K562 (cell line): Measurements from ENCODE around the gene COX7A1. TPM values are rescaled to one million over a fixed set of nuclear protein-coding genes. Genes with fewer than 3 reads are reported as not detected.

Experiments
- CCNT2 ChIP-seq: IDR thresholded peaks from 2 replicates; pipeline ENCODE4 v1.6.1; 2011; ENCODE audit warnings: borderline replicate concordance, low read depth, mild to moderate bottlenecking, moderate library complexity, mixed read lengths, low read length; ENCODE audit not compliant: insufficient read length; ENCODE audit errors: extremely low read depth
- ESRRA ChIP-seq: fragments of 450-650 bp; IDR thresholded peaks from 2 replicates; pipeline ENCODE4 v1.6.1; 2014; ENCODE audit warnings: low read depth, mild to moderate bottlenecking, moderate library complexity, borderline replicate concordance
- FOXK1 ChIP-seq: sonication (generic); formaldehyde crosslinking; IDR thresholded peaks from 2 replicates; pipeline ENCODE4 v1.8.0; 2022; ENCODE audit warnings: missing genetic modification reagents, mild to moderate bottlenecking, borderline replicate concordance
- IRF9 ChIP-seq: fragments of 450-650 bp; IDR thresholded peaks from 2 replicates; pipeline ENCODE4 v1.6.1; 2016; ENCODE audit warnings: missing biosample characterization, missing genetic modification characterization
- KLF10 ChIP-seq: fragments of 250-450 bp; sonication (Bioruptor Pico); IDR thresholded peaks from 2 replicates; pipeline ENCODE4 v1.6.1; 2021; ENCODE audit warnings: matching md5 sums
- NCOR1 ChIP-seq: fragments of 450-650 bp; IDR thresholded peaks from 2 replicates; pipeline ENCODE4 v1.6.1; 2016; ENCODE audit warnings: mild to moderate bottlenecking, moderate library complexity
- NR4A1 ChIP-seq, 2 experiments: fragments of 250-450 bp in 1 of 2; fragments of 450-650 bp in 1 of 2; sonication (Bioruptor Pico) in 1 of 2; IDR thresholded peaks; 2 replicates each; pipeline versions ENCODE4 v1.4.0 to v1.6.1; 2016 to 2020; ENCODE audit warnings: mild to moderate bottlenecking in 2 of 2, missing compliant biosample characterization in 1 of 2, missing genetic modification characterization in 1 of 2, moderate library complexity in 1 of 2
- PRPF4 ChIP-seq: fragments of 200-400 bp; formaldehyde crosslinking; IDR thresholded peaks from one replicate; pipeline ENCODE4 v1.6.1; 2017; ENCODE audit warnings: low read length, low read depth, mild to moderate bottlenecking; ENCODE audit not compliant: insufficient read depth, poor library complexity, severe bottlenecking
- RBM15 ChIP-seq: fragments of 200-400 bp; formaldehyde crosslinking; IDR thresholded peaks from 2 replicates; pipeline ENCODE4 v1.6.1; 2018; ENCODE audit warnings: mild to moderate bottlenecking, low read length, moderate library complexity; ENCODE audit not compliant: insufficient read depth
- TEAD2 ChIP-seq: fragments of 450-650 bp; IDR thresholded peaks from 2 replicates; pipeline ENCODE4 v1.6.1; 2016; ENCODE audit warnings: missing genetic modification characterization, control low read depth, missing compliant biosample characterization
- ZNF384 ChIP-seq: IDR thresholded peaks from 2 replicates; pipeline ENCODE4 v1.6.1; 2012; ENCODE audit warnings: low read depth, low read length, improper control_type of control experiment
- ZNF785 ChIP-seq: fragments of 250-450 bp; sonication (Bioruptor Pico); IDR thresholded peaks from 2 replicates; pipeline ENCODE4 v1.4.0; 2020; ENCODE audit warnings: mild to moderate bottlenecking
- polyA plus RNA-seq, 8 experiments: library from polyadenylated mRNA; depleted of rRNA in 4 of 8; stranded (reverse) in 5 of 8; unstranded in 3 of 8; fragments of >200 nt; fragmentation: Nextera tagmentation in 2 of 8; fragmentation: Illumina TruSeq in 1 of 8; extraction: Ambion mirVana in 2 of 8; extraction: Trizol in 1 of 8; gene quantifications; 2 replicates each; pipeline versions ENCODE4 v1.2.1 to v1.2.3, GENCODE V29; 2011 to 2014; ENCODE audit warnings: inconsistent platforms in 1 of 8, missing spikeins in 1 of 8
- total RNA-seq, 7 experiments: library from RNA; depleted of rRNA in 6 of 7; stranded (reverse); fragments of >200 nt in 6 of 7; fragmentation: Illumina TruSeq in 2 of 7; extraction: Trizol in 2 of 7; gene quantifications; 2 replicates each; pipeline versions ENCODE4 v1.2.1 to v1.2.3, GENCODE V29; 2011 to 2021; ENCODE audit warnings: low replicate concordance in 1 of 7
- TF ChIP-seq, protein P1 (sequence below): fragments of 200-600 bp; sonication (generic); IDR thresholded peaks from one replicate; pipeline ENCODE4 v1.6.1; 2012; ENCODE audit warnings: mild to moderate bottlenecking, low read depth, low read length, inconsistent platforms

The COX7A1 gene
- total and polyA plus RNA-seq, 9 of the 15 experiments (the other 6 are each of a cell fraction or from before 2014, with no cell fraction given), result 0.08 TPM; not detected in 8

DNA sequence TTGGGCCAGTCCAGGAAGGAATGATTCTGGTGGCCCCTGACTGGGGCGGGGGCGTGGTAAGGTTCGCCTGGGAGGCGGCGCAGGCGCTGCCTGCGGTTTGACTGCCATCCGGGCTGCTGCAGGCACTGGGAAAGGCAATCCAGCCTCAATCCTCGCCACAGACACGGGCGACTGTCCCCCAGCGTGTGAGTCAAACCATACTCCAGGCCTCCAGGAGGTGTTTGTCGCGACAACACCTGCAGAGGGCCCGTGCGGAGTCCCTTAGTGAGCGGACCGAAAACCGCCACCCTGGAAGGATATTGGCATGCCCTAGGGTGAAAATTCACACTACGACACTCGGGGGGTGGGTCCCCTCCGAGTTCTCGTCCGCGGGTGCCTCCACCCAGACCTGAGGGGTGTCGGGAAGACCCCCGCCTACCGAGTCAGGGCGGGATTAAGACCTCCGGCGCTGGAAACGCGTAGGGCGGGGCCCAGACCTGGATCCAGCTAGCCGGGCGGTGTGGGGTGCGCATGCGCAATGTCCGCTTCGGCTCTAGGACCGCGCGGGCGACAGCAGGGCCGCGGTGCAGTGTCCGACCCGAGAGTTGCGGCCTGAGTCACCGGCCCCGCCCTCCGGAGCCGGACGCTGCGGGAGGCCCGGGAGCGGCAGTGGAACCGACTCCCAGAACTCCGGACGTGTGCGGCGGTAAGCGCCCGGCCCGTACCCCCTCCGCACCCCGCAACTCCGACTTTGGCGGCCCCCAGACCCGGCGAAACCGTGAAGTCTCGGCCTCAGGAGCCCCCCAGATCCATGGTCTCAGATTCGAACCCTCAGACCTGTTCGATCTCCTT, 12.6 kb downstream of the COX7A1 start, which contains the start of gene CAPNS1 (continued):
- TF ChIP-seq, protein P1, sequence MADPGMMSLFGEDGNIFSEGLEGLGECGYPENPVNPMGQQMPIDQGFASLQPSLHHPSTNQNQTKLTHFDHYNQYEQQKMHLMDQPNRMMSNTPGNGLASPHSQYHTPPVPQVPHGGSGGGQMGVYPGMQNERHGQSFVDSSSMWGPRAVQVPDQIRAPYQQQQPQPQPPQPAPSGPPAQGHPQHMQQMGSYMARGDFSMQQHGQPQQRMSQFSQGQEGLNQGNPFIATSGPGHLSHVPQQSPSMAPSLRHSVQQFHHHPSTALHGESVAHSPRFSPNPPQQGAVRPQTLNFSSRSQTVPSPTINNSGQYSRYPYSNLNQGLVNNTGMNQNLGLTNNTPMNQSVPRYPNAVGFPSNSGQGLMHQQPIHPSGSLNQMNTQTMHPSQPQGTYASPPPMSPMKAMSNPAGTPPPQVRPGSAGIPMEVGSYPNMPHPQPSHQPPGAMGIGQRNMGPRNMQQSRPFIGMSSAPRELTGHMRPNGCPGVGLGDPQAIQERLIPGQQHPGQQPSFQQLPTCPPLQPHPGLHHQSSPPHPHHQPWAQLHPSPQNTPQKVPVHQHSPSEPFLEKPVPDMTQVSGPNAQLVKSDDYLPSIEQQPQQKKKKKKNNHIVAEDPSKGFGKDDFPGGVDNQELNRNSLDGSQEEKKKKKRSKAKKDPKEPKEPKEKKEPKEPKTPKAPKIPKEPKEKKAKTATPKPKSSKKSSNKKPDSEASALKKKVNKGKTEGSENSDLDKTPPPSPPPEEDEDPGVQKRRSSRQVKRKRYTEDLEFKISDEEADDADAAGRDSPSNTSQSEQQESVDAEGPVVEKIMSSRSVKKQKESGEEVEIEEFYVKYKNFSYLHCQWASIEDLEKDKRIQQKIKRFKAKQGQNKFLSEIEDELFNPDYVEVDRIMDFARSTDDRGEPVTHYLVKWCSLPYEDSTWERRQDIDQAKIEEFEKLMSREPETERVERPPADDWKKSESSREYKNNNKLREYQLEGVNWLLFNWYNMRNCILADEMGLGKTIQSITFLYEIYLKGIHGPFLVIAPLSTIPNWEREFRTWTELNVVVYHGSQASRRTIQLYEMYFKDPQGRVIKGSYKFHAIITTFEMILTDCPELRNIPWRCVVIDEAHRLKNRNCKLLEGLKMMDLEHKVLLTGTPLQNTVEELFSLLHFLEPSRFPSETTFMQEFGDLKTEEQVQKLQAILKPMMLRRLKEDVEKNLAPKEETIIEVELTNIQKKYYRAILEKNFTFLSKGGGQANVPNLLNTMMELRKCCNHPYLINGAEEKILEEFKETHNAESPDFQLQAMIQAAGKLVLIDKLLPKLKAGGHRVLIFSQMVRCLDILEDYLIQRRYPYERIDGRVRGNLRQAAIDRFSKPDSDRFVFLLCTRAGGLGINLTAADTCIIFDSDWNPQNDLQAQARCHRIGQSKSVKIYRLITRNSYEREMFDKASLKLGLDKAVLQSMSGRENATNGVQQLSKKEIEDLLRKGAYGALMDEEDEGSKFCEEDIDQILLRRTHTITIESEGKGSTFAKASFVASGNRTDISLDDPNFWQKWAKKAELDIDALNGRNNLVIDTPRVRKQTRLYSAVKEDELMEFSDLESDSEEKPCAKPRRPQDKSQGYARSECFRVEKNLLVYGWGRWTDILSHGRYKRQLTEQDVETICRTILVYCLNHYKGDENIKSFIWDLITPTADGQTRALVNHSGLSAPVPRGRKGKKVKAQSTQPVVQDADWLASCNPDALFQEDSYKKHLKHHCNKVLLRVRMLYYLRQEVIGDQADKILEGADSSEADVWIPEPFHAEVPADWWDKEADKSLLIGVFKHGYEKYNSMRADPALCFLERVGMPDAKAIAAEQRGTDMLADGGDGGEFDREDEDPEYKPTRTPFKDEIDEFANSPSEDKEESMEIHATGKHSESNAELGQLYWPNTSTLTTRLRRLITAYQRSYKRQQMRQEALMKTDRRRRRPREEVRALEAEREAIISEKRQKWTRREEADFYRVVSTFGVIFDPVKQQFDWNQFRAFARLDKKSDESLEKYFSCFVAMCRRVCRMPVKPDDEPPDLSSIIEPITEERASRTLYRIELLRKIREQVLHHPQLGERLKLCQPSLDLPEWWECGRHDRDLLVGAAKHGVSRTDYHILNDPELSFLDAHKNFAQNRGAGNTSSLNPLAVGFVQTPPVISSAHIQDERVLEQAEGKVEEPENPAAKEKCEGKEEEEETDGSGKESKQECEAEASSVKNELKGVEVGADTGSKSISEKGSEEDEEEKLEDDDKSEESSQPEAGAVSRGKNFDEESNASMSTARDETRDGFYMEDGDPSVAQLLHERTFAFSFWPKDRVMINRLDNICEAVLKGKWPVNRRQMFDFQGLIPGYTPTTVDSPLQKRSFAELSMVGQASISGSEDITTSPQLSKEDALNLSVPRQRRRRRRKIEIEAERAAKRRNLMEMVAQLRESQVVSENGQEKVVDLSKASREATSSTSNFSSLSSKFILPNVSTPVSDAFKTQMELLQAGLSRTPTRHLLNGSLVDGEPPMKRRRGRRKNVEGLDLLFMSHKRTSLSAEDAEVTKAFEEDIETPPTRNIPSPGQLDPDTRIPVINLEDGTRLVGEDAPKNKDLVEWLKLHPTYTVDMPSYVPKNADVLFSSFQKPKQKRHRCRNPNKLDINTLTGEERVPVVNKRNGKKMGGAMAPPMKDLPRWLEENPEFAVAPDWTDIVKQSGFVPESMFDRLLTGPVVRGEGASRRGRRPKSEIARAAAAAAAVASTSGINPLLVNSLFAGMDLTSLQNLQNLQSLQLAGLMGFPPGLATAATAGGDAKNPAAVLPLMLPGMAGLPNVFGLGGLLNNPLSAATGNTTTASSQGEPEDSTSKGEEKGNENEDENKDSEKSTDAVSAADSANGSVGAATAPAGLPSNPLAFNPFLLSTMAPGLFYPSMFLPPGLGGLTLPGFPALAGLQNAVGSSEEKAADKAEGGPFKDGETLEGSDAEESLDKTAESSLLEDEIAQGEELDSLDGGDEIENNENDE, result no peak
- TF ChIP-seq KLF10 (CRISPR knock-in tag) (no peak), NR4A1 (CRISPR knock-in tag; IDR thresholded peaks at IDR 0.05) (no peak), NR4A1 (tag; IDR thresholded peaks at IDR 0.05) (0 out of 2 replicates have a peak, but pooled peaks have one; percentile 59), RBM15 (no peak), NCOR1 (no peak), FOXK1 (CRISPR knock-in tag) (no peak), IRF9 (tag) (no peak), TEAD2 (no peak), ZNF785 (CRISPR knock-in tag) (no peak), PRPF4 (no peak), CCNT2 (peak; percentile 98), ZNF384 (no peak), ESRRA (no peak; the same call in 1 of the 2 replicates)
